ENCODE measurements around the gene ATP5MC3. TPM values are rescaled to one million over a fixed set of nuclear protein-coding genes. Genes with fewer than 3 reads are reported as not detected.

ATP5MC3 gene
- total and polyA plus RNA-seq, 3 experiments from 2014 or later: 355 to 416 (median 409) TPM

DNA sequence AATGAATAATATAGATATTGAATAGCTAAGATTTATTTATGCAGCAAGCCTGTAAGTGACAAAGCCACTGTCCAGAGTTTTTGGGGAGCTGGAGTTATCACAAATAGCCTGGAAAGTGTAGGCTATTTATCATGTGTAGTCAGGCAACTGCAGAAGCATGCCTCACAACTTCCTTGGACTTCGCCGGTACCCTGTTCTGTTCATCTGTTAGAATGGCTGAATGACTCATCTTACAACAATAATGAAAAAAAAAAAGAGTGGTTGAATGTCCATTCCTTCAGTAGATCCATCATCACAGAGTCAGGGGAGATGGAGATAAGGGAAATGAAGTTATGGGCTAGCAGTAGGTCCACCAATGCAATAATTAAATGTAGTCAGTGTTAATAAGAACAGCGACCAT lies 24.0 kb upstream of the ATP5MC3 start:
- DNase-seq: no peak
- no peaks in the 10 kb centered on the region for H3K4me1 ChIP-seq (ENCODE audit: insufficient read depth, low read length)
- CTCF ChIA-PET: no interaction called here
- H3K36me3 Mint-ChIP-seq: no peaks in the 10 kb centered on the region
- H3K4me3 ChIP-seq (ENCODE audit: low read length): no peak overlapping the region
- H3K4me1 Mint-ChIP-seq: peaks cover 5 to 9% (median 7%) of the 10 kb centered on the region in 3 donors
- no peak overlapping the region for H3K27ac Mint-ChIP-seq
- no peaks in the 10 kb centered on the region for H3K9me3 ChIP-seq (ENCODE audit: low read length)
- H3K36me3 ChIP-seq (ENCODE audit: insufficient read depth, low read length): no peaks in the 10 kb centered on the region
- no peaks in the 10 kb centered on the region for H3K9me3 Mint-ChIP-seq
- H3K4me3 Mint-ChIP-seq: no peak overlapping the region
- POLR2A ChIA-PET: no interaction called here
- peaks cover 7 to 19% of the 10 kb centered on the region in 2 donors for H3K27me3 Mint-ChIP-seq
- peaks cover 4% of the 10 kb centered on the region for H3K27me3 ChIP-seq (ENCODE audit: insufficient read depth, low read length, poor library complexity, severe bottlenecking)
- H3K27ac ChIP-seq (ENCODE audit: low read depth, low read length): no peak overlapping the region

DNA sequence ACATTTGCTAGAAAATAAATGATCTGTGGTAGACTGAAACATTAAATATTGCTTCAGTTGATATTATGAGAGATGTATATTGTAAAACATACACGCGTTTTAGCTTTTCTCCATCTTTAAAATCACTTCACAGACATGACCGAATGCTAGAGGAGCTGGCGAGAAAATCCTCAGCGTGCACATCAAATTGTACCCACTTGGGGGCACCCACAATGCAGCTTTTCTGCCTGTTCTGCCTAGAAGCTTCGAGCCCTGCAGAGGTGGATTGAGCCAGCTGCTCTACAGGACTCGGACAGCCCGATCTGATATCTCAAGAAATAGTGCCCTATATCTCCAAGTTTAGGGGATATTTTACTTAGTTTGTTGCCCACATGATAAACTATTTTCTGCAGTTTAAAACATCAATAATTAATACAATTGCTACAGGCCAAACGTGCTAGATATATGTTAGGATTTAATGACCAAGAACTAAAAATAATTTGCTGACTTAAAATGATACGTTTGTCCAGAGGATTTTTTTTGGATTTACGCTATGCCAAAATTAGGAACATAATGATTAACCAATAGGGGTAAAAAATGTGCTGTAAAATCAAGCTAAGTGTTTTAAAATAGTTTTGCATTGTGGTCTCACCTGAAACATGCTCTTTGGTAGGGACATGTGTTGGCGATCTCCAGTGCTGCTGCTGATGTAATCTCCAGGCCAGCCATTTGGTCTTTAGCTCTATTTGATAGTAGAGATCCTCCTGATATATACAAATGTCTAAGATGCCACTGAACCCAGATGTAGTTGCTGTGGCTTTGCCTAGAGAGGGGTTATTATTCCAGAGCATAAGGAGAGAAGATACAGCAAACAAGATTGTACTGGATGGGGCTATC lies 22.3 kb upstream of the ATP5MC3 start:
- CTCF ChIA-PET: interaction anchor here (1.9 kb wide), 1 partner anchor 11 kb away, joined by 4 read pairs; no protein-coding TSS in a partner anchor
- DNase-seq: peak; percentile 3 to 52 (median 20)
- Histone ChIP-seq H3K4me3 (ENCODE audit: low read length) (no peak overlapping the region), H3K27me3 (ENCODE audit: insufficient read depth, low read length, poor library complexity, severe bottlenecking) (peaks cover 4% of the 10 kb centered on the region), H3K9me3 (ENCODE audit: low read length) (no peaks in the 10 kb centered on the region), H3K36me3 (ENCODE audit: insufficient read depth, low read length) (no peaks in the 10 kb centered on the region), H3K4me1 (ENCODE audit: insufficient read depth, low read length) (no peaks in the 10 kb centered on the region), H3K27ac (ENCODE audit: low read depth, low read length) (no peak overlapping the region)
- Mint-ChIP-seq H3K4me3 (peak overlapping the region in 1 of 7 donors; percentile 28), H3K4me1 (peaks cover 5 to 9% (median 7%) of the 10 kb centered on the region in 3 donors), H3K27me3 (peaks cover 7 to 33% of the 10 kb centered on the region in 2 donors), H3K27ac (peak overlapping the region in 1 of 8 donors; percentile 27), H3K36me3 (no peaks in the 10 kb centered on the region), H3K9me3 (no peaks in the 10 kb centered on the region)
- POLR2A ChIA-PET: no interaction called here

DNA sequence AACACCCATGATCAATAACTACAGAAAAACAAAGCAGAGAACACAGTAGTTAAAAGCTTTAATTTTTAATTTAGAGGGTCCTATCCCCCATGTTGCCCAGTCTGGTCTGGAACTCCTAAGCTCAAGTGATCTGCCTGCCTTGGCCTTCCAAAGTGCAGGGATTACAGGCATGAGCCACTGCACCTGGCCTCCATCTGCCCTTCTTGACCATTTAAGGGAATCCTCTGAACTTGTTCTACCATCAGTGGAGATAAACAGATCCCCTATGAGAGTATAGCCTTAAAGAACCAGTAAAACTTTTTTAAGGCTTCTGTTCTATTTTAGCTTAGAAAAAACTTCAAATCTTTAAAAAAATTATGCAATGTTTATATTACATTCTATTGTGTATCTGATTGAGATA lies 13.5 kb upstream of the ATP5MC3 start:
- no peak overlapping the region for H3K27ac ChIP-seq (ENCODE audit: low read depth, low read length)
- no peaks in the 10 kb centered on the region for H3K9me3 ChIP-seq (ENCODE audit: low read length)
- no peak for DNase-seq
- H3K36me3 Mint-ChIP-seq: peaks cover 0 to 9% (median 1%) of the 10 kb centered on the region in 3 donors
- H3K4me1 Mint-ChIP-seq: peaks cover 0 to 4% (median 1%) of the 10 kb centered on the region in 3 donors
- H3K27me3 ChIP-seq (ENCODE audit: insufficient read depth, low read length, poor library complexity, severe bottlenecking): no peaks in the 10 kb centered on the region
- CTCF ChIA-PET: no interaction called here
- H3K9me3 Mint-ChIP-seq: peaks cover 0 to 10% (median 2%) of the 10 kb centered on the region in 5 donors
- no peaks in the 10 kb centered on the region for H3K4me1 ChIP-seq (ENCODE audit: insufficient read depth, low read length)
- H3K36me3 ChIP-seq (ENCODE audit: insufficient read depth, low read length): no peaks in the 10 kb centered on the region
- POLR2A ChIA-PET: no interaction called here
- peaks cover 14 to 64% of the 10 kb centered on the region in 2 donors for H3K27me3 Mint-ChIP-seq
- no peak overlapping the region for H3K27ac Mint-ChIP-seq
- H3K4me3 Mint-ChIP-seq: no peak overlapping the region
- H3K4me3 ChIP-seq (ENCODE audit: low read length): no peak overlapping the region

DNA sequence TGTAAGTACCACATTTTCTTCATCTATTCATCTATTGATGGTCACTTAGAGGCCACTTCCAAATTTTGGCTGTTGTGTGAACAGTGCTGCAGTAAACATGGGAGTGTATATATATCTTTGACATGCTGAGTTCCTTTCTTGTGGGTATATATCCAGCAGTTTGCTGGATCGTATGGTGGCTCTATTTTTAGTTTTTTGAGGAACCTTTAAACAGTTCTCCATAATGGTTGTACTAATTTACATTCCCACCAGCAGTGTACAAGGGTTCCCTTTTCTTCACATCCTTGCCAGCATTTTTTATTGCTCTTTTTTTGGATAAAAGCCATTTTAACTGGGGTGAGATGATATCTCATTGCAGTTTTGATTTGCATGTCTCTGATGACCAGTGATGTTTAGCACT lies 7.3 kb upstream of the ATP5MC3 start:
- Mint-ChIP-seq H3K4me1 (peaks cover 0 to 4% (median 1%) of the 10 kb centered on the region in 3 donors), H3K9me3 (peaks cover 0 to 10% (median 2%) of the 10 kb centered on the region in 5 donors)

DNA sequence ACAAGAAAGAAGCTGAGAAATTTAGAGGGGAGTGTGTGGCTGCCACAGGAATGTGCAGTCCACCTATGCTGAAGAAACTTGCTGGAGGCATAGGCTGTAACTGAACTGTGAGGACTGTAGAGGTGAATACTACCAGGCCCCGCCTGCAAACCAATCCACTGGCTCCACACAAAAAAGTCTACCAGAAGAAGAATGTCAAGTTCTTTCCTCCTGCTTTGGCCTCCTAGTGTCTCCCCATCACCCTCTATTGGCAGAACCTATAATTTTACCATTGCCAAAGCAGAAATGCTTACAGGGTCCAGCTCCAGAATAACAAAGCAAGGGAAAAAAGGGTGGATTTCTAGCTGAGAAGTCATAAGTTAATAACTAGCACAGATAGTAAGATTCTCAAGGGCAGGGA lies 5.9 kb upstream of the ATP5MC3 start:
- Histone ChIP-seq H3K27ac (ENCODE audit: low read depth, low read length) (no peak overlapping the region), H3K4me3 (ENCODE audit: low read length) (no peak overlapping the region), H3K27me3 (ENCODE audit: insufficient read depth, low read length, poor library complexity, severe bottlenecking) (no peaks in the 10 kb centered on the region), H3K36me3 (ENCODE audit: insufficient read depth, low read length) (no peaks in the 10 kb centered on the region), H3K9me3 (ENCODE audit: low read length) (no peaks in the 10 kb centered on the region), H3K4me1 (ENCODE audit: insufficient read depth, low read length) (no peaks in the 10 kb centered on the region)
- H3K36me3 Mint-ChIP-seq: peaks cover 0 to 5% (median 0%) of the 10 kb centered on the region in 3 donors
- H3K4me1 Mint-ChIP-seq: no peaks in the 10 kb centered on the region
- H3K27ac Mint-ChIP-seq: no peak overlapping the region
- peaks cover 0 to 10% (median 0%) of the 10 kb centered on the region in 5 donors for H3K9me3 Mint-ChIP-seq
- no peak overlapping the region for H3K4me3 Mint-ChIP-seq
- ChIA-PET POLR2A (no interaction called here), CTCF (no interaction called here)
- H3K27me3 Mint-ChIP-seq: peaks cover 18 to 30% of the 10 kb centered on the region in 2 donors
- DNase-seq: no peak

More for the DNA sequence above, 7.3 kb upstream of the ATP5MC3 start:
- Mint-ChIP-seq H3K27ac (no peak overlapping the region), H3K36me3 (peaks cover 0 to 9% (median 0%) of the 10 kb centered on the region in 3 donors), H3K27me3 (peaks cover 19 to 35% of the 10 kb centered on the region in 2 donors), H3K4me3 (no peak overlapping the region)
- ChIA-PET CTCF (no interaction called here), POLR2A (no interaction called here)
- H3K4me3 ChIP-seq (ENCODE audit: low read length): no peak overlapping the region
- no peak for DNase-seq
- H3K27me3 ChIP-seq (ENCODE audit: insufficient read depth, low read length, poor library complexity, severe bottlenecking): no peaks in the 10 kb centered on the region
- no peaks in the 10 kb centered on the region for H3K9me3 ChIP-seq (ENCODE audit: low read length)
- no peak overlapping the region for H3K27ac ChIP-seq (ENCODE audit: low read depth, low read length)
- no peaks in the 10 kb centered on the region for H3K4me1 ChIP-seq (ENCODE audit: insufficient read depth, low read length)
- H3K36me3 ChIP-seq (ENCODE audit: insufficient read depth, low read length): no peaks in the 10 kb centered on the region

DNA sequence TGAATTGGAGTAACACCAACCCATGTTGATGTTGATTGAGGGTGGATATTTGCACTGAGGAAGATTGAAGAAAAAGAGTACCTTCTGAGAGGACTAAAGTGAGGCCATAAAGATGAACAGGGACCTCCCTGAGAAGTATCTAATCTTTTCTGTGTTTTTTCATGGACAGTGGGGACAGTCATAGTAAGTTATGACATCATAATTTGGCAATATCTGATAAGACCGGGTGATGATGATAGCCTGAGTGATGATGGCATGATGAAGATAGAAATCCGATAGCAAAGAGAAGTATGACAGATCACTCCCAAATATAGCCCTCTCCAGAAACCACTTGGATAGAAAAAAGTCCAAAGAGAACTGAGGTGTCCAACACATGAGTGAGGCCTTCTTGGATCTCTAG lies 2.2 kb upstream of the ATP5MC3 start:
- Mint-ChIP-seq H3K4me1 (peaks cover 19 to 25% (median 25%) of the 10 kb centered on the region in 3 donors), H3K36me3 (peaks cover 3 to 21% (median 5%) of the 10 kb centered on the region in 3 donors), H3K4me3 (no peak overlapping the region), H3K27me3 (peaks cover under 1 to 3% of the 10 kb centered on the region in 2 donors), H3K27ac (peak overlapping the region in 1 of 8 donors; percentile 2), H3K9me3 (peaks cover 0 to 4% (median 0%) of the 10 kb centered on the region in 5 donors)
- ChIA-PET CTCF (no interaction called here), POLR2A (no interaction called here)
- H3K4me1 ChIP-seq (ENCODE audit: insufficient read depth, low read length): peaks cover 15% of the 10 kb centered on the region
- no peak overlapping the region for H3K27ac ChIP-seq (ENCODE audit: low read depth, low read length)
- DNase-seq: no peak
- H3K9me3 ChIP-seq (ENCODE audit: low read length): no peaks in the 10 kb centered on the region
- H3K36me3 ChIP-seq (ENCODE audit: insufficient read depth, low read length): peaks cover 12% of the 10 kb centered on the region
- no peak overlapping the region for H3K4me3 ChIP-seq (ENCODE audit: low read length)
- no peaks in the 10 kb centered on the region for H3K27me3 ChIP-seq (ENCODE audit: insufficient read depth, low read length, poor library complexity, severe bottlenecking)

DNA sequence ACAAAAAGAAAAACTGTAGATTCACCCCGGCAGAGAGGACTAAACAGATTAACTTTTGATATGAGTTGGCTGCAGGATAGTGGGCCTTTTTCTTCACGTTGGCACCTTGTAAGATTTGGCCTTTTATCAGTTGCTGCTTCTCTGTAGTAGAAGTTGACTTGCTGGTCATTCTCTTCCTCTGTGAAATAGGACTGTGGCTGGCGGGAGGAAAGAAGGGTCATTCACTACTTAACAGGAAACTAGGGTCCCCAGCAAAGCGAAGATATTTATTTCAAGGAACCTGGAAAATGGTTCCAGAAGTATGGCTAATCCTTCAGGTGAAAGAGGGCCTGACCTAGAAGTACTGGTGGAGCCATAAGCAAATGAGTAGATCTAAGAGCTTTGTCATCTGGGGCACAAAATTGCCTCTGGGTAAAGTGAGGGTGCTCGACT lies 383 bp upstream of the ATP5MC3 start:
- POLR2A ChIA-PET: interaction anchor here (1.3 kb wide), 1 partner anchor 14 kb away, joined by 5 read pairs; the partner anchor contains the start of gene ATF2
- Mint-ChIP-seq H3K4me3 (peak overlapping the region; percentile 91 to 98 (median 94)), H3K36me3 (peaks cover 3 to 38% (median 5%) of the 10 kb centered on the region in 3 donors), H3K4me1 (peaks cover 19 to 30% (median 26%) of the 10 kb centered on the region in 3 donors), H3K9me3 (peaks cover 0 to 4% (median 0%) of the 10 kb centered on the region in 5 donors), H3K27ac (peak overlapping the region; percentile 56 to 94 (median 90)), H3K27me3 (no peaks in the 10 kb centered on the region)
- Histone ChIP-seq H3K27ac (ENCODE audit: low read depth, low read length) (peak overlapping the region; percentile 82), H3K27me3 (ENCODE audit: insufficient read depth, low read length, poor library complexity, severe bottlenecking) (no peaks in the 10 kb centered on the region), H3K4me3 (ENCODE audit: low read length) (peak overlapping the region; percentile 75), H3K36me3 (ENCODE audit: insufficient read depth, low read length) (peaks cover 30% of the 10 kb centered on the region), H3K9me3 (ENCODE audit: low read length) (no peaks in the 10 kb centered on the region), H3K4me1 (ENCODE audit: insufficient read depth, low read length) (peaks cover 15% of the 10 kb centered on the region)
- CTCF ChIA-PET: interaction anchor here (0.8 kb wide), 1 partner anchor 16 kb away, joined by 3 read pairs; no protein-coding TSS in a partner anchor
- no peak for DNase-seq

DNA sequence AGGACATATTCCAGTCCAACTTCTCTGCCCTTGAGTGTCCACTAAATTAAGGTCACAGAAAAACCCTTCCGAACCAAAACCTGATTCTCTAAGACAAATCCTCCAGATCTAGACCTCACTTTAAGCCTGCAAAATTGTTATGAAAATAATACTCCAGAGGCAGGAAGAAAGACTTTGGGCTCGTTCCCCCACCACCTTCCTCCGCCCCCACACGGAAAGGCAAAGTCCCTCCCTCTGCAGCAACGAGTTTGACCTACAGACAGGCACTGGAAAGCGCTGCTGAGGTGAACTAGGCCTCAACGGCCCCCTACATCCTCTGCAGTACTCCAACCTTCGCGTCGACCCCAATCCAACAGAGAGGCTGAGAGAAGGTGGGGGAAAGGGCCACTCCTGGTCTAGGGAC lies 808 bp downstream of the ATP5MC3 start:
- Histone ChIP-seq H3K27me3 (ENCODE audit: insufficient read depth, low read length, poor library complexity, severe bottlenecking) (no peaks in the 10 kb centered on the region), H3K9me3 (ENCODE audit: low read length) (no peaks in the 10 kb centered on the region), H3K4me1 (ENCODE audit: insufficient read depth, low read length) (peaks cover 15% of the 10 kb centered on the region), H3K36me3 (ENCODE audit: insufficient read depth, low read length) (peaks cover 36% of the 10 kb centered on the region), H3K27ac (ENCODE audit: low read depth, low read length) (peak overlapping the region; percentile 82), H3K4me3 (ENCODE audit: low read length) (peak overlapping the region; percentile 75)
- ChIA-PET CTCF (no interaction called here), POLR2A (interaction anchor here (0.5 to 1.3 kb wide), 2 partner anchors 12 to 21 kb away, joined by 3 to 5 read pairs; partner anchors contain the start of gene ATF2)
- DNase-seq: peak; percentile 23 to 59 (median 33)
- Mint-ChIP-seq H3K27me3 (no peaks in the 10 kb centered on the region), H3K9me3 (peaks cover 0 to 4% (median 0%) of the 10 kb centered on the region in 5 donors), H3K36me3 (peaks cover 5 to 46% (median 6%) of the 10 kb centered on the region in 3 donors), H3K4me3 (peak overlapping the region; percentile 91 to 98 (median 94)), H3K4me1 (peaks cover 22 to 34% (median 30%) of the 10 kb centered on the region in 3 donors), H3K27ac (peak overlapping the region; percentile 66 to 97 (median 90))

All from CD8-positive, alpha-beta memory T cell (primary cell).